HG03342 (cell line): ENCODE measurements around the gene SPEF2.
A peak's percentile ranks its signal among the peaks of the same experiment; 100 is the strongest.
"Not testable (repeated sequence)": the region's sequence is repeated elsewhere in the genome, so short reads cannot be mapped to it uniquely, and the experiment has no call there.

Experiments used
- ATAC-seq: cut with Tn5 transposase; IDR thresholded peaks from one replicate; pipeline ENCODE4 v1.9.1; 2021; ENCODE audit warnings: mild to moderate bottlenecking, moderate library complexity; ENCODE audit not compliant: unreplicated experiment

The SPEF2 gene

DNA sequence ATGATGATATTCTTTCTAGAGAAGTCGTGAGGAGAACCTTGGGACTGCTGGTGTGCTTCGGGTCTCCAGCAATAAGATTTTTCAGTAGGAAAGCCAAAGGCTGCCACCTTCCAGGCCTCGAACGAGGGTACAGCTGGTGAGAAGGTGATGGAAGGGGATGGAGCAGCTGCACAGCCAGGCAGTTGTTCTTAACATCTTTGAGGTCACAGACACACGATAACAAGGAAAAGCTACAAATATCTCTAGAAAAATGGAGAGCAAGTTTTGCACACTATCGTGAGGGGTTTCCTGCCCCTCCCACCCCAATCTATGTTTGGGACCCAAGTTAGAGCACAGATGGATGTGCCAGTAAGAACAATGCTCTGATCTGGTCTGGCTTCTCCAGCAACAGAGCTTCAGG lies 232.2 kb downstream of the SPEF2 start:
- no peak for ATAC-seq

DNA sequence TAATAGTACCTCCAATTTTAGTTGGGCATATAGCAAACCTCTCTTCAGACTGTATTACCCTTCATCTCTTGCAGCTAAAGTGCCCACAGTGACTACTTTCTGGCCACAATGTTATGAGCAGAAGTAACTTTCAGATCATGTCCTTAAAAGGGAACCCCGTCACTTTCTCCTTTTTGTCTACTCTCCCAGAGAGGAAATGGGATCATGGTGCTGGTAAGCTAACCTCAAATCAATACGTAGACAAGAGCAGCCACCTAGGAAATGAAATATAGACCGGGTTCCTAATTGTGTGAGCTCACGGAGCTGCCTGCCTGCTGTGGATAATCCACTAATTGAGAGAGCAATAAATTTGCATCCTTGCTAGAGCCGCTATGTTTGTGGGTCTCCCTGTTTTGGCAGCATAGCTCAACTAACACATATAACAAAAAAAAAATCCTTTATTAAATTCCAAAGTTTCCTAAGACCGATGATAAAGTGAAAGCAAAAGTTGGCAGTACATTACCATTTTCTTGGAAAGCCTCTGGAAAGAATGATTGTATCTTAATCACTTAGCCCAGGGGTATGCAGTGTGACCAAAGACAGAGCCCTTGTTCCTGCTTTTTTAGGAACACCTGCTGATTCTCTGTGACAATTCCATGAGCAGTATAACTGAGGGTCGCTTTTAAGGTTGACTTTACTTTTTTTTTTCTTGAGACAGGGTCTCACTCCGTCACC lies 233.5 kb downstream of the SPEF2 start:
- no peak for ATAC-seq

DNA sequence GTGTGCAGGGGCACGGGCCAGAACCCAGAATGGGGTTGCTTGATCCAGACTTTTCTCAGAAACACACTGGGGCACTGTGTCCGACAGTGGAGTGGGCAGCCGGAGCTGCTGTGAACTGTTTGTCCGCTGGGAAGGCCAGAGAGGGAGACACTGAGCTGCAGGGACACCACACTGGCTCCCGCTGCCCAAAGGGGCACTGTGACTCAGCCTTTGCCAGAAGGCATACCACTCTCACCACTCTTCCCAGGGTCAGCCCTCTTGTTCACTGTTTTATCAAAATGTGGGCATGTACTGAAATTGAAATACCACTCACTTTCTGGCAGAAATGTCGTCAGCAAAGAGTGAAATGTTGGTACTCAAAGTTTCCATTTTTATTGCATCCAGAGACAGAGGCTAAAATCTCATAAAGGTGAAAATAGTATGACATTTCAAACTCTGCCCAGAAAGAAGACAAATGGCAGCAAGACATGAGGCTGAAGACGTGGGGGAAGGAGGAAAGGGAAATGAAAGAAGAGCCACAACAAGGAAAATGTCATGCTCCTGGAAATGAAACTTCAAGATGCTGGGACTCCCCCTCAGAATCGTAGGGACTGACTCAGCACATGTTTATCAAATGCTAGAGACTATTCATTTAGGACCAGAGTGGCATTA lies 234.5 kb downstream of the SPEF2 start:
- ATAC-seq, result peak; percentile 49

DNA sequence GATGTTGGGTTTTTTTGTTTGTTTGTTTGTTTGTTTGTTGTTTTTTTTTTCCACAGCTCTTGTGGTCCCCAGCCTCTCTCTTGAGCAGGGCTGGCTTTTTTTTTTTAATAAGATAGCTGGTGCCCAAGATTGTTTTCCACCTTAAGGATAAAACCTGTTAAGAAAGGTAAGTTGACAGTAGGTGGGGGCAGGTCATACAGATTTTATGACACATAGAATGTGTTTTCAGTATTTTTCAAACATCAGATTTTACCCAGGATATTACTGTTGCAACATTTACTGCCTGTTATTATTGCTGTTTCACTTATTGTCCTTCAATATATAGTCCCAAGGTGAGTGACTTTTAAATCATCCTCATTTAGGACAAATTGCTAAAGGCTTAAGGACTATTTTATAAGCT lies 235.1 kb downstream of the SPEF2 start:
- ATAC-seq, result no peak

DNA sequence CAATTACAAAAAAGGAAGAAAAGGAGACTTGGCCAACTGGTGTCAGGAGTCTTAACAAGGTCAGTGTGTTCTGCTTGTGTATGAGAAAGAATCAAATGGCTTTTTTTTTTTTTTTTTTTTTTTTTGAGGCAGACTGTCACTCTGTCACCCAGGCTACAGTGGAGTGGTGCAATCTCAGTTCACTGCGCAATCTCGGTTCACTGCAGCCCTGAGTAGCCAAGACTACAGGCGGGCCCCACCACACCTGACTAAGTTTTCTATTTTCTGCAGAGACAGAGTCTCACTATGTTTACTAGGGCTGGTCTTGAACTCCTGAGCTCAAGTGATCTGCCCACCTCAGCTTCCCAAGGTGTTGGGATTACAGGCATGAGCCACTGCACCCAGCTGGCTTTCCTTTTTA lies 236.0 kb downstream of the SPEF2 start:
- ATAC-seq, result no peak

DNA sequence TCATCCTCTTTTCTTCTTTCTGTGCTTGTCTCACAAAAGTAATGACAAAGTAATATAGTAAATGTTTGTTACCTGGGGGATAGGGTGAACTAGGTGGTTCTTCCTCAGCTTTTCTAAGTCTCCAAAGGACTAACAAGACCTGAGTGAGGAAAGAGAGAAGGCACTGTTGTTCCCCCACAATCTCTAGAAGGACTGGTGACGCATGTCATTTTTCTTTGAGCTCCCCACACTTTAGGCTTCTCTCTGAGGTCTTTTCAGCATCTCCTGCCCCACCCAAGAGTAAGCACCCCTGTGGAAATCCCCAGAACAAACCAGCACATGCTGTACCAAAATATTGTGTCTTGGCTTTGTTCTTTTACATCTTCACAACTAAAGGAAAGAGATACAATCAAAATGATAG lies 236.6 kb downstream of the SPEF2 start:
- ATAC-seq, result no peak

DNA sequence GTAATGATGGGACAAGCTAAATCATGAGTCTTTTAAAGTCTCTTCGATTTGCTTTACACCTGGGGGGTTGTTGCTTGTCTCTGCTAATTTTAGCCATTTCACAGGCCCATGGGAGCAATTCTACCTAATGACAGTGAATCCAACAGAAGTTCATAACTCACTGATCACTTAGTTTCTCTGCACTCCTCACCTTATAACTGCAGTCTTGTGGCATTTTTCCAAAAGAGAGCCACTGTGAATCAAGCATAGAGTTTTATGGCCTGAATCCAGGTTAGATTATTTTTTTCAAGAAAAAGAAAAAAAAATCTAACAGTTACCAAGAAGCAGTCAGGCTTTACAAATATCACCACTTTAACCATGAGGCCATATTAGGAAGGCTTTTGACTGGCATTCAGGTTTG lies 237.5 kb downstream of the SPEF2 start:
- no peak for ATAC-seq

DNA sequence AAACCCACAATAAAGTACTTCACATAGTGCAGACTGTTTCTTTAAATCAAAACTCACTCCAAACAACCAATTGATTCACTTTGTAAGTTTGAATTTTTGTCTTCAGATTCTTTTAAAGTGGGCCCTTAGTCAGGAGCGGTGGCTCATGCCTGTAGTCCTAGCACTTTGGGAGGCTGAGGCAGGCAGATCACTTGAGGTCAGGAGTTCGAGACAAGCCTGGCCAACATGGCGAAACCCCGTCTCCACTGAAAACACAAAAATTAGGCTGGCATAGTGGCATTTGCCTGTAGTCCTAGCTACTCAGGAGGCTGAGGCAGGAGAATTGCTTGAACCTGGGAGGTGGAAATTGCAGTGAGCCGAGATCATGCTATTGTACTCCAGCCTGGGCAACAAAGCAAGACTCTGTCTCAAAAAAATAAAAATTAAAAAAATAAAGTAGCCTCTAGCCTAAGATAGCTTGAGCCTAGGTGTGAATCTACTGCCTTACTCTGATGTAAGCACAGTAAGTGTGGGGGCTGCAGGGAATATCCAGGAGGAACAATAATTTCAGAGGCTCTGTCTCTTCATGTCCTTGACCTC lies 238.6 kb downstream of the SPEF2 start:
- not testable (repeated sequence) for ATAC-seq

DNA sequence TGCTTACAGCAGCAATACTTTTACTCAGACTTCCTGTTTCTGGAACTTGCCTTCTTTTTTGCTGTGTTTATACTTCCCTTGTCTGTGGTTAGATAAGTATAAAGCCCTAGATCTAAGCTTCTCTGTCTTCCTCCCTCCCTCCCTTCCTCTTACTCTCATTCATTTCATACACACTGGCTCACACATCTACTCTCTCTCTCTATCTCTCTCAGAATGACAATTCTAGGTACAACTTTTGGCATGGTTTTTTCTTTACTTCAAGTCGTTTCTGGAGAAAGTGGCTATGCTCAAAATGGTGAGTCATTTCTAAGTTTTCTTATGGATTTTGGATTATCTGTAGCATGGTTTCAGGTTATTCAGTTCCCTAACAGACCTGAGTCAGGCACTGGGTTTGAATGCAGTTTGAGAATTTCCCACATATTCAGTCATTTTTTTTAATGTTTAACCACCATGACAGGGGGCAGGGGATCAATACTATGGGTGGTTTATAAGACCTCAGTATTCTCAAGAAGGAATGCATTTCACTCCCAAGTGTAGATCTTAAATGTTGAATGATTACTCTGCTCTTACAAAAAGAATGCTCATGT lies 239.2 kb downstream of the SPEF2 start, which contains the start of gene IL7R:
Gene IL7R, plus strand, starts transcription at position 127 of the 587 bp plus-strand sequence. Its CDS starts 87 bp downstream, at position 214.
- no peak for ATAC-seq

DNA sequence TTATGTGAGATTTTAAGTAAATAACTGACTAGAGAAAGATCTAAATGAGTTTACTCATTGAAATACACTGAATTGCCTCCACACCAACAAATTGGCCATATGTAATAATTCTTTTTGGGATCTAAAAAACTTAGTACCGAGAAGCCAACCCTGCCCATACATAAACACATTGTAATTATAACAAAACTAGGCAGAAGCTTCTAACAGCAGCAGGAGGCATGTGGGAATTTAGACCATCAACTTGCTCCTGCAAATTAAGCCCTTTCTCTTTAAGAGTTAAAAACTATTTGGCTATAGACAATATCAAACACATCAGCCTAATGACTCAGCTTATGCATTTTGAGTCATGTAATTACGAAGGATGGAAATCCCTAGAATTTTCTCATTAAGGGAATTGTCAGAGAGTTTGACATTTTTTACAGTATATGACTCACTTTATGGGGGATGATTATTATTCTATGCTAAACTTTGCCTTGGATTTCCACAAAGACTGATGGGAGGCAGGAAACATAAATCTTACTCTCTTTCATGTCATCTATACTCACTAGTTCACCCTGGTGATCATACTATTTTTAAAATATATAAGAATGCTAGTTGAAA lies 240.0 kb downstream of the SPEF2 start:
- ATAC-seq, result no peak

DNA sequence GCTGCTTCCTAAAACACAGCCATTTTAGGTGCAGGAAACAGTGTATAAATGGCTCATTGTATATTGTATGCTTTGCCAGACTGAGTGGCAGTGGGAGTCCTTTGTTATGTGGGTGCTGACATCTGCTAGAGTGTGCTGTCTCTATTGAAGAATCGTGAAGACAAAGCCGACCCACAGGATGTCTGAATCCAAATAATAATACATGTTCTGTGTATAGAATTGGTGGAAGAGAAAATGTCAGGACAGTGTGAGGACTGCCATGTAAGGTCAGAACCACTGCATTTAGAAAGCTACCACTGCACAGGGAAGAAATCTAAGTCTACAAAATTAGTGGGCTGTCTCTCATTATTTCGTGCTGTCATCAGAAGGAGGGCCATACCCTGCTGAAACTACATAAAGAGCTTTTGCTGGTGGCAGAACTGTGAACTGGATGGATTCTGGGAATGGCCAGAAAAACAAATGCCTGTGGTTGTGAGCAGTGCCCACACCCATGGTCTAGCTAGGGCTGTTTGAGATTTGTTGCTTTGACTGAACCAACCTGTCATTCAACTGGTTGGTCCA lies 241.5 kb downstream of the SPEF2 start:
- no peak for ATAC-seq

DNA sequence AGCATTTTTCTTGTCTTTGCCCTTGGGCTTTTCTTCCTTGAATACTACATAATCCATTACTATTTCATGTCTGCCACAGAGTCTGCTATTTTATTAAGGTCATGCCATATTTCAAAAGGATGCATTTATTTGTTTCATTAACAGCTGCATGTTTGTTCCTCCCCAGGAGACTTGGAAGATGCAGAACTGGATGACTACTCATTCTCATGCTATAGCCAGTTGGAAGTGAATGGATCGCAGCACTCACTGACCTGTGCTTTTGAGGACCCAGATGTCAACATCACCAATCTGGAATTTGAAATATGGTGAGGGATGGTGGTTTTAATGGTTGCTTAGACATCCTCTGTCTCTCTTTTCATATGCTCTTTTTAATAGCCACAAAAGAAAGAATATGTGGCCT lies 243.0 kb downstream of the SPEF2 start:
- no peak for ATAC-seq

DNA sequence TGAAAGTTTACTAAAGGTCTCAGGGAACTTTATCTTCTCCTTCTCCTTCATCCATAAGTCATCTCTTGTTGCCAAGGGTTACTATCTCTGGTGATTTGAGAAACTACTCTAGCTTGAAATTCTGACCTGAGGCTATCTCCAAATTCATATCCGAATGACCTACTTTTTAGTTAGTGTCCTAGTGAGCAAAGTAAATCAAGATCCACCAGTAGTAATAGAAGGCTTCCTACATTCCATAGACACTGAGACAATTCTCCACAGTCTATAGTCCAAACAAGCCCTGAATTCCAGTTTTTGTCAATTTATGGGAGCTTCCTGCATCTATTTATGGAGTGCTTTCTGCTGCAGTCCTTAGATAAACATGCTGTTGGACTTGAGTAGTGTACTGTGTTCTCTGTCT lies 244.1 kb downstream of the SPEF2 start:
- ATAC-seq, result no peak

DNA sequence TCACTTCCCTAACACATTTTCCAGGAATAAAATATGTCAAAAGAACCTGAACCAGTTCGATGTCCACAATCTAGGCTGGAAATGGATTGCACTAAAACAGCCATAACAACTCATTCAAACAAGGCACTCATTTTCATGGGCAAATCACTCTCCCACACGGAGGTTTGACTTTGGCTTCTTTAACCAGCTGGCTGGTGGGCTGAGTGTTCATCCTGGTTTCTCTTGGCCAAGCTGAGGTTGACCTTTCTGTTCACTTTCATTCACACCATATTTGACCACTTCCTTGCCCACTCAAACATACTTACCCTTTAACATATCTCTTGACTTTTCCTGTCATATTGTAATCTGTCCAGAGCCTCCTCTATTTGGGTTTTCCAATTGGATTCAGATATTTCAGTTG lies 244.5 kb downstream of the SPEF2 start:
- no peak for ATAC-seq

DNA sequence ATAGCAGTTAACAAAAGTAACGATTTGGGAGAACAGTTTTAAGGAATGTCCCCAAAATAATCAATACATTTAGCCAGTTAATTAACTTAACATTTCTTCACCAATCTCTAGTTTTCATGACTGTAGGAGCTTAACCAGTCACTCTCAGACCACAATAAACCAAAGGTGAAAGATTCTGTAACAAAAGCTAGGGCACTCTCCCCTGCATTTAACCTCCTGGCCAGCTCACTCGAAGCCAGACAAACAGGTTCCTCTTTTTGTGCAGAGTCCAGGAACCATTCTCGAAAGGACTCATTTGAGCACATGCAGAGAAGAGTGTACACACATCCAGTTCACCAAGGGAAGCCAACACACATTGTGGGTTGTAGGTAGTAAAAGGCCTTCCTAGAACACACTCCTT lies 245.5 kb downstream of the SPEF2 start:
- no peak for ATAC-seq
